ENCODE data around the gene PTPRN2. TPM values are rescaled to one million over a fixed set of nuclear protein-coding genes. Genes with fewer than 3 reads are reported as not detected.

The PTPRN2 gene
- total RNA-seq, 2 experiments from 2014 or later: 7.0 to 7.2 TPM

GRCh38 chr7:157840174-157840913 is 747.3 kb downstream of the PTPRN2 start:
- H3K4me1 Mint-ChIP-seq (ENCODE audit: low read depth): no peaks in the 10 kb centered on the region
- no peak for ATAC-seq
- CTCF ChIA-PET: no interaction called here
- H3K9me3 Mint-ChIP-seq (ENCODE audit: insufficient read depth): no peaks in the 10 kb centered on the region
- H3K27me3 Mint-ChIP-seq (ENCODE audit: low read depth): no peaks in the 10 kb centered on the region
- POLR2A ChIA-PET: no interaction called here
- DNase-seq: no peak
- H3K4me3 Mint-ChIP-seq: no peak overlapping the region
- H3K36me3 Mint-ChIP-seq (ENCODE audit: low read depth): no peaks in the 10 kb centered on the region
- no peak overlapping the region for H3K27ac Mint-ChIP-seq

- CTCF ChIA-PET: no interaction called here
- Mint-ChIP-seq H3K4me3 (no peak overlapping the region), H3K36me3 (ENCODE audit: low read depth) (no peaks in the 10 kb centered on the region), H3K27ac (no peak overlapping the region), H3K9me3 (ENCODE audit: insufficient read depth) (no peaks in the 10 kb centered on the region), H3K27me3 (ENCODE audit: low read depth) (no peaks in the 10 kb centered on the region), H3K4me1 (ENCODE audit: low read depth) (no peaks in the 10 kb centered on the region)
- ATAC-seq (no peak), DNase-seq (no peak)
- POLR2A ChIA-PET: no interaction called here
Observed at GRCh38 chr7:157839672-157840167, 747.9 kb downstream of the PTPRN2 start.

GRCh38 chr7:157839226-157839625 is 748.4 kb downstream of the PTPRN2 start:
- no peak for DNase-seq
- ChIA-PET CTCF (no interaction called here), POLR2A (no interaction called here)
- ATAC-seq: no peak
- Mint-ChIP-seq H3K9me3 (ENCODE audit: insufficient read depth) (no peaks in the 10 kb centered on the region), H3K36me3 (ENCODE audit: low read depth) (no peaks in the 10 kb centered on the region), H3K27ac (no peak overlapping the region), H3K27me3 (ENCODE audit: low read depth) (no peaks in the 10 kb centered on the region), H3K4me3 (no peak overlapping the region), H3K4me1 (ENCODE audit: low read depth) (no peaks in the 10 kb centered on the region)

- Mint-ChIP-seq H3K27me3 (ENCODE audit: low read depth) (no peaks in the 10 kb centered on the region), H3K4me3 (no peak overlapping the region), H3K36me3 (ENCODE audit: low read depth) (no peaks in the 10 kb centered on the region), H3K9me3 (ENCODE audit: insufficient read depth) (no peaks in the 10 kb centered on the region), H3K27ac (no peak overlapping the region), H3K4me1 (ENCODE audit: low read depth) (no peaks in the 10 kb centered on the region)
- ChIA-PET CTCF (no interaction called here), POLR2A (interaction anchor here (0.6 kb wide), 1 partner anchor 22 kb away, joined by 3 read pairs; no protein-coding TSS in a partner anchor)
- DNase-seq: no peak
- no peak for ATAC-seq
Observed at GRCh38 chr7:157837561-157837960, 750.1 kb downstream of the PTPRN2 start.

GRCh38 chr7:157837047-157837446 is 750.6 kb downstream of the PTPRN2 start:
- ChIA-PET POLR2A (no interaction called here), CTCF (no interaction called here)
- Mint-ChIP-seq H3K4me3 (no peak overlapping the region), H3K4me1 (ENCODE audit: low read depth) (no peaks in the 10 kb centered on the region), H3K27ac (no peak overlapping the region), H3K36me3 (ENCODE audit: low read depth) (no peaks in the 10 kb centered on the region), H3K27me3 (ENCODE audit: low read depth) (no peaks in the 10 kb centered on the region), H3K9me3 (ENCODE audit: insufficient read depth) (no peaks in the 10 kb centered on the region)
- no peak for ATAC-seq
- DNase-seq: no peak

DNA sequence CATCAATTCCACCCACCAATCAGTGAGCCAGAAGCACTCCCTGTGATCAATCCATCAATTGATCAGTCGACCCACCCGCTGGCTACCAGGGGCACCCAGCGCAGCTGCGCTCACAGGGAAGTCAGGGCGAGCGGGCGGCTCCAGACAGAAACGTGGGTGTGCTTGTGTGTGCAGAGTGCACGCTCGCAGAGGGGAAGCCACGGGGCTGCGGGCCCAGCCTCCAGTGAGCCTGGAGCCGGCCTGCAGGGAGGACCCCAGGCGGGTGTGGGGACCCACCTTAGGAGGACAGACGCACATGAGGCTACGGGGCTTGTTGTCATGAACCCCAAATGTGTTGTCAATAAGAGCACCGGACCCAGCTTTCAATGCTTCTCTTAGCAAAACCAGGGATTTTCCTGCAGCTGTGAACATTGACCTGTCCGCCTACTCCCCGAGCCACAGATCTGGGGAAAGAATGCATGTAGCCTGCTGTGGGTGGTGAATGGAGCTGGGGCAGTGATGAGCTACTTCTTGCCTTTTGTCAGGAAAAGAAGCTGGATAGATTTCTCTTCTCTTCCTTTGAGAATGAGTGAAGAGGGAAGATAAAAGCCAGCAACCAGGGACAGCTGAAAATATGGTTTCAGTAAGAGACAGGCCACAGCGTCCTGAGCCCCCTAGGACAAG is 753.0 kb downstream of the PTPRN2 start:
- ChIA-PET CTCF (no interaction called here), POLR2A (no interaction called here)
- no peak overlapping the region for H3K27ac Mint-ChIP-seq
- H3K4me3 Mint-ChIP-seq: no peak overlapping the region
- H3K4me1 Mint-ChIP-seq (ENCODE audit: low read depth): no peaks in the 10 kb centered on the region
- no peaks in the 10 kb centered on the region for H3K9me3 Mint-ChIP-seq (ENCODE audit: insufficient read depth)
- no peak for DNase-seq
- no peak for ATAC-seq
- H3K36me3 Mint-ChIP-seq (ENCODE audit: low read depth): no peaks in the 10 kb centered on the region
- no peaks in the 10 kb centered on the region for H3K27me3 Mint-ChIP-seq (ENCODE audit: low read depth)

DNA sequence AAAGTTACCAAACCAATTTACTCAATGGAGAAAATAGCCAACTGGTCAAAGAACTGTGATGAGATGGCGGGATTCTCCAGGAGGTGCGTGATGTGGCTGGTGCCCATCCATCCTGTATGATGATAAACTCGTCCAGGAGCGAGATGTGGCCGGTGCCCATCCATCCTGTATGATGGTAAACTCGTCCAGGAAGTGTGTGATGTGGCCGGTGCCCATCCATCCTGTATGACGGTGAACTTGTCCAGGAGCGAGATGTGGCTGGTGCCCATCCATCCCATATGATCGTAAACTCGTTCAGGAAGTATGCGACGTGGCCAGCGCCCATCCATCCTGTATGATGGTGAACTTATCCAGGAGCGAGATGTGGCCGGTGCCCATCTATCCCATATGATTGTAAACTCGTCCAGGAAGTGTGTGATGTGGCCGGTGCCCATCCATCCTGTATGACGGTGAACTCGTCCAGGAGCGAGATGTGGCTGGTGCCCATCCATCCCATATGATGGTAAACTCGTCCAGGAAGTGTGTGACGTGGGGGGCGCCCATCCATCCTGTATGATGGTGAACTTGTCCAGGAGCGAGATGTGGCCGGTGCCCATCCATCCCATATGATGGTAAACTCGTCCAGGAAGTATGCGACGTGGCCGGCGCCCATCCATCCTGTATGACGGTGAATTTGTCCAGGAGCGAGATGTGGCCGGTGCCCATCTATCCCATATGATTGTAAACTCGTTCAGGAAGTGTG is 754.6 kb downstream of the PTPRN2 start:
- DNase-seq (no peak), ATAC-seq (no peak)
- H3K36me3 Mint-ChIP-seq (ENCODE audit: low read depth): no peaks in the 10 kb centered on the region
- H3K27ac Mint-ChIP-seq: no peak overlapping the region
- H3K27me3 Mint-ChIP-seq (ENCODE audit: low read depth): no peaks in the 10 kb centered on the region
- H3K9me3 Mint-ChIP-seq (ENCODE audit: insufficient read depth): no peaks in the 10 kb centered on the region
- no peaks in the 10 kb centered on the region for H3K4me1 Mint-ChIP-seq (ENCODE audit: low read depth)
- CTCF ChIA-PET: no interaction called here
- no peak overlapping the region for H3K4me3 Mint-ChIP-seq
- POLR2A ChIA-PET: no interaction called here

DNA sequence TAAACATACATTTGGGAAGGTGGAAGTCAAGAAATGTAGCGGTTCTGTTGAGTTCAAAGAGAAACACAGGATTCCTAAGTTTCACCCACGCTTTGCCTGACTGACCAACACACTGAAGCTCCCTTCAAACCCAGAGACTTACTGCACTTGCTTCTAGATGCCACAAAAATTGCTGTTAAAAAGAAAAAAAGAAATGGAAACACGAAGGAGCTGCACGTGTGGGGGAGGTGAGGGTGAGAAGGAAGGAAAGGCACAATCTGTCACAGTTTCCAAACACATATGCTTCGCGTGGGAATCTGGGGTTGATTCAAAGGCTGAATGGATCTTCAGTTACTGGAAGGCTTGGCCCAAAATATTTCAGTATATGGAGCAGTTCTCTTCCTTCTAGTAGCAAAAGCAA is 755.2 kb downstream of the PTPRN2 start:
- H3K27me3 Mint-ChIP-seq (ENCODE audit: low read depth): no peaks in the 10 kb centered on the region
- no peaks in the 10 kb centered on the region for H3K4me1 Mint-ChIP-seq (ENCODE audit: low read depth)
- DNase-seq (no peak), ATAC-seq (no peak)
- no peak overlapping the region for H3K4me3 Mint-ChIP-seq
- no peaks in the 10 kb centered on the region for H3K36me3 Mint-ChIP-seq (ENCODE audit: low read depth)
- ChIA-PET CTCF (no interaction called here), POLR2A (no interaction called here)
- no peaks in the 10 kb centered on the region for H3K9me3 Mint-ChIP-seq (ENCODE audit: insufficient read depth)
- H3K27ac Mint-ChIP-seq: no peak overlapping the region

GRCh38 chr7:157832006-157832405 is 755.6 kb downstream of the PTPRN2 start:
- DNase-seq (no peak), ATAC-seq (no peak)
- no peak overlapping the region for H3K27ac Mint-ChIP-seq
- H3K9me3 Mint-ChIP-seq (ENCODE audit: insufficient read depth): no peaks in the 10 kb centered on the region
- peaks cover 4% of the 10 kb centered on the region for H3K4me1 Mint-ChIP-seq (ENCODE audit: low read depth)
- H3K36me3 Mint-ChIP-seq (ENCODE audit: low read depth): no peaks in the 10 kb centered on the region
- H3K27me3 Mint-ChIP-seq (ENCODE audit: low read depth): no peaks in the 10 kb centered on the region
- H3K4me3 Mint-ChIP-seq: no peak overlapping the region
- CTCF ChIA-PET: no interaction called here
- POLR2A ChIA-PET: no interaction called here

DNA sequence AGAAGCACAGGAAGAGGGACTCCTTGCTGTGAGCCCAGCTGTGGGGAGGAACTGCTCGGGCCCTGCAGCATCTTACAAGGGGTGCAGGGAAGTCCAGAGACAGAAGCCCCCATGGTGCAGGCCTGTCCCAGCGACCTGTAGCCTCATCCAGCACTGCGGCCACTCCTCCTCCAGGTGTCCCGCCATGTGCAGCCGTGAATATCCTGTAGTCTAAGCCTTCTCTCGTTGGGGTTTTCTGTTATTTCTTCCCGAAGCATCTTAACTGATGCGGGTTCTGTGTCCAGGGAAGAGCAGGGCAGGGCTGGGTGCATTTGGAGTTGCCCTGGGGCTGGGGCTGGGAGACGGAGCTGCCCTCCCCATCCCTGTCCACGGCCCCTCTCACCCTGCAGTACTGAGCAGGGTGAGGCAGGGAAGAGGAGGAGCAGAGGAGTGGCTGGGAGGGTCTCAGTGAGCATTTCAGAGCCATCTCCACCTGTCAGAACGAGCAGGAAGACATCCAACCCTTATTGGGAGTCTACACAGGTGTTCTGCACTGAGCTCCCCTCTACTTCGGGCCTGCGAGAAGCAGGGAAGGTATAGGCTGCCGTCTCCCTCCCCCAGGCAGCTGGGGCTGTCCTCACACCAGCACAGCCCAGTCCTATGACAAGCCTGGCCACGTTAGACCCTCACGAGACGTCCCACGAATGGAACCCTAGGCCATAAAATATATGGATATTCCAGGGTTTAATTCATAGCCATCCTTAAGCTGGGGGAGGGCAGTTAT is 756.3 kb downstream of the PTPRN2 start:
- no peak for ATAC-seq
- Mint-ChIP-seq H3K4me3 (no peak overlapping the region), H3K27ac (no peak overlapping the region), H3K36me3 (ENCODE audit: low read depth) (no peaks in the 10 kb centered on the region), H3K9me3 (ENCODE audit: insufficient read depth) (no peaks in the 10 kb centered on the region), H3K4me1 (ENCODE audit: low read depth) (peaks cover 9% of the 10 kb centered on the region), H3K27me3 (ENCODE audit: low read depth) (no peaks in the 10 kb centered on the region)
- DNase-seq: no peak
- CTCF ChIA-PET: no interaction called here
- POLR2A ChIA-PET: no interaction called here

- peaks cover 9% of the 10 kb centered on the region for H3K4me1 Mint-ChIP-seq (ENCODE audit: low read depth)
- no peak overlapping the region for H3K4me3 Mint-ChIP-seq
- no peaks in the 10 kb centered on the region for H3K36me3 Mint-ChIP-seq (ENCODE audit: low read depth)
- no peaks in the 10 kb centered on the region for H3K9me3 Mint-ChIP-seq (ENCODE audit: insufficient read depth)
- DNase-seq (no peak), ATAC-seq (no peak)
- no peak overlapping the region for H3K27ac Mint-ChIP-seq
- ChIA-PET POLR2A (no interaction called here), CTCF (no interaction called here)
- no peaks in the 10 kb centered on the region for H3K27me3 Mint-ChIP-seq (ENCODE audit: low read depth)
Observed at GRCh38 chr7:157830331-157830730, 757.3 kb downstream of the PTPRN2 start.

DNA sequence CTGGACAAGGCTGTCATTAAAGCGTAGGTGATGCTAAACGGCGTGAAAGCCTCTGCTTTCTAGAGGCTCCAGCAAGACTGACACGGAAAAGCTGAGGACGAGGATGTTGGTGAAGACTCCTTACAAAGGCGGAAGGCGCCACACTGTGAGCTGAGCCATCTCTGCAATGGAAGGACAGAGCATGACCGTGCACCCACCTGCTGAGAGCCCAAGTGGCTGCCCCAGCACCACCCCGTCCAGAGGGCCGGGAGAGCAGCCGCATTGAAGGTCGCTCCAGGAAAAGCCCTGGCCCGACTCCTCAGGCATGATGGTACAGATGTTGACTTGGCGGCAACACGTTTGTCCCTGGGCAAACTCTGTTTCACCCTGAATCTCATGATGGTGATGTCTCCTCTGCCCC is 758.1 kb downstream of the PTPRN2 start:
- ChIA-PET CTCF (interaction anchor here (1.5 kb wide), 1 partner anchor 45 kb away, joined by 5 read pairs; no protein-coding TSS in a partner anchor), POLR2A (no interaction called here)
- H3K4me1 Mint-ChIP-seq (ENCODE audit: low read depth): peaks cover 9% of the 10 kb centered on the region
- no peak overlapping the region for H3K27ac Mint-ChIP-seq
- no peak overlapping the region for H3K4me3 Mint-ChIP-seq
- H3K36me3 Mint-ChIP-seq (ENCODE audit: low read depth): no peaks in the 10 kb centered on the region
- H3K27me3 Mint-ChIP-seq (ENCODE audit: low read depth): no peaks in the 10 kb centered on the region
- H3K9me3 Mint-ChIP-seq (ENCODE audit: insufficient read depth): no peaks in the 10 kb centered on the region
- no peak for ATAC-seq
- no peak for DNase-seq

Data from activated CD8-positive, alpha-beta T cell treated with anti-CD3 and anti-CD28 coated beads, Interleukin-2, amount 10 ng/mL, durations not matched to agents 7 days and 5 days (primary cell).